ENCODE results near the gene ZBTB49.
"Not testable (repeated sequence)": the region's sequence is repeated elsewhere in the genome, so short reads cannot be mapped to it uniquely, and the experiment has no call there.

Gene ZBTB49

GRCh38 chr4:4289941-4290850 lies at the start of gene ZBTB49, which contains the start of gene LYAR:
ZBTB49 (plus strand) TSS chr4:4290251; CDS start chr4:4299946, 9,695 bp downstream.
LYAR (minus strand) TSS chr4:4290154; CDS start chr4:4283742, 6,412 bp downstream.
- Histone ChIP-seq H3K4me3 (ENCODE audit: low read depth, low read length) (peak within 1 kb of the TSS; percentile 93), H3K27me3 (ENCODE audit: insufficient read depth, low read depth, severe bottlenecking) (no peaks in the 10 kb centered on the region), H3K9me3 (ENCODE audit: severe bottlenecking) (peaks cover 5% of the 10 kb centered on the region), H3K27ac (peak within 1 kb of the TSS; percentile 78), H3K36me3 (peaks cover 16% of the 10 kb centered on the region)
- DNase-seq, result peak; percentile 97
- no peak for TF ChIP-seq CTCF (IDR thresholded peaks at IDR 0.05; ENCODE audit: low read depth, low read length)

GRCh38 chr4:4245172-4245571 lies 44.9 kb upstream of the ZBTB49 start:
- no peaks in the 10 kb centered on the region for H3K9me3 ChIP-seq (ENCODE audit: severe bottlenecking)
- no peak for TF ChIP-seq CTCF (IDR thresholded peaks at IDR 0.05; ENCODE audit: low read depth, low read length)
- H3K4me3 ChIP-seq (ENCODE audit: low read depth, low read length), result no peak overlapping the region
- H3K27me3 ChIP-seq (ENCODE audit: insufficient read depth, low read depth, severe bottlenecking), result no peaks in the 10 kb centered on the region
- no peak overlapping the region for H3K27ac ChIP-seq
- H3K36me3 ChIP-seq, result peaks cover 40% of the 10 kb centered on the region
- DNase-seq, result no peak

GRCh38 chr4:4247696-4248028 lies 42.4 kb upstream of the ZBTB49 start:
- no peak for DNase-seq
- no peak for TF ChIP-seq CTCF (IDR thresholded peaks at IDR 0.05; ENCODE audit: low read depth, low read length)
- Histone ChIP-seq H3K36me3 (peaks cover 20% of the 10 kb centered on the region), H3K27ac (peak overlapping the region; percentile 89), H3K4me3 (ENCODE audit: low read depth, low read length) (peak overlapping the region; percentile 90), H3K27me3 (ENCODE audit: insufficient read depth, low read depth, severe bottlenecking) (no peaks in the 10 kb centered on the region), H3K9me3 (ENCODE audit: severe bottlenecking) (no peaks in the 10 kb centered on the region)

- no peaks in the 10 kb centered on the region for H3K9me3 ChIP-seq (ENCODE audit: severe bottlenecking)
- no peaks in the 10 kb centered on the region for H3K27me3 ChIP-seq (ENCODE audit: insufficient read depth, low read depth, severe bottlenecking)
- peak within 1 kb of the TSS; percentile 90 for H3K4me3 ChIP-seq (ENCODE audit: low read depth, low read length)
- TF ChIP-seq CTCF (IDR thresholded peaks at IDR 0.05; ENCODE audit: low read depth, low read length), result no peak
- H3K27ac ChIP-seq, result peak within 1 kb of the TSS; percentile 89
- peak; percentile 94 for DNase-seq
- peaks cover 20% of the 10 kb centered on the region for H3K36me3 ChIP-seq
Observed at GRCh38 chr4:4248029-4248884, 41.8 kb upstream of the ZBTB49 start, which contains the start of gene TMEM128. TMEM128 (minus strand) TSS chr4:4248223; CDS start chr4:4248202, 21 bp downstream.

- Histone ChIP-seq H3K4me3 (ENCODE audit: low read depth, low read length) (peak overlapping the region; percentile 90), H3K9me3 (ENCODE audit: severe bottlenecking) (no peaks in the 10 kb centered on the region), H3K36me3 (peaks cover 16% of the 10 kb centered on the region), H3K27ac (peak overlapping the region; percentile 89), H3K27me3 (ENCODE audit: insufficient read depth, low read depth, severe bottlenecking) (no peaks in the 10 kb centered on the region)
- no peak for TF ChIP-seq CTCF (IDR thresholded peaks at IDR 0.05; ENCODE audit: low read depth, low read length)
- no peak for DNase-seq
Observed at GRCh38 chr4:4248885-4249203, 41.2 kb upstream of the ZBTB49 start.

- not testable (repeated sequence) for H3K27me3 ChIP-seq (ENCODE audit: insufficient read depth, low read depth, severe bottlenecking); DNase-seq; H3K9me3 ChIP-seq (ENCODE audit: severe bottlenecking); H3K27ac ChIP-seq; H3K4me3 ChIP-seq (ENCODE audit: low read depth, low read length)
- peaks cover 11% of the 10 kb centered on the region for H3K36me3 ChIP-seq
Observed at GRCh38 chr4:4249342-4249741, 40.7 kb upstream of the ZBTB49 start.
